Measurements from ENCODE around the gene NUB1.

NUB1 gene

DNA sequence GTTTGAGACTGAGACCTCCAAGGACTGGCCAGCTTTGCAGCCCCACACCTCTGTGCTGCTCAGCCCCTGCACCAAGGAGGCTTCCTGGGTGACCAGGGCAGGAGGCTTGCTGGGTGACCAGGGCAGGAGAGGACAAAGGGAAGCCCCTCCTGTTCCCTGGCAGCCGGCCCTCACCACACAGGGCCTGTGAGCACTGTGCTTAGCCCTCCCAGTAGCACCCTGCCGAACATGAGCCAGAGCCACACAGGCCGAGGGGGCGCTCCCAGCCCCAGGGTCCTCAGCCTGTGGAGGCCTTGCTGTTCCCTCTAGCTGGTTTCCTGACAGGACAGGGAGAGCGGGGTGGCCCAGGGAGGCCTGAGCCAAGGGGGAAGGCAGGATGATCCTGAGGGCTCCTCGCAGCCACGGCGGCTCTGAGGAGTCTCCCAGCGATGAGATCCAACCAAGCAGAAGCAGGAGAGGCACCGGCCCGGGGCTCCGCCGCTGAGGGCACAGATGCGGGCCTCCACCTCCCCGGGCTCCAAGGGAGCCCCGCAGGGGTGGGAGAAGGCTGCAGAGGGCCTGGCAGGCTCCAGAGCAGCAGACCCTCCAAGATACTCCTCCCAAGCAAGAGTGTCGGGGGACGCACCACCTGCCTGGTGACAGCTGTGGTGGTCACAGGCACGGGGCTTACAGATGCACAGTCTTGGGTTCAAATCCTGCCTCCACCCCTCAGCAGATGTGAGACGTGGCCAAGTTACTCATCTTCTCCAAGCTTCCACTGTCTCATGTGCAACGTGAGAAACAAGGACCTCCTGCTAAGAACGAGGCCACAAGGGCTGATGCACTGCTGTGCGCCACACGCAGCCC, 45.8 kb downstream of the NUB1 start:
- no peak for DNase-seq
- H3K27me3 ChIP-seq (replicated peaks; ENCODE audit: control insufficient read depth, insufficient read depth, low read length, poor library complexity, severe bottlenecking): no peaks in the 10 kb centered on the region

DNA sequence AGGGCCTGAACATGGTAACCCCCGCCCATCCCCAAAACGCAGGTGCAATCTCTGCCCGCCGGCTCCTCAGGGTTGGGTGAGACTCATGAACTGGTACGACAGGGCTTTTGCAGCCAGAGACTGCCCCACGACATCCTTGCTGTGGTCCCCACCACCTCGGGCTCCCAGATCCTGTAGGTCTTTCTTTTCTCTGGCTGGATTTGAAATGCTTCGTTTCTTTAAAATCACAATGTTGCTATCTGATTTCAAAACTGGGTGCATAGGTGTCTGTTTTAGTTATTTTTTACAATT, 46.3 kb downstream of the NUB1 start:
- Histone ChIP-seq H3K27ac (ENCODE audit: insufficient read depth, low read length, poor library complexity, severe bottlenecking) (no peak overlapping the region), H3K36me3 (ENCODE audit: control insufficient read depth, insufficient read depth, low read length) (no peaks in the 10 kb centered on the region), H3K4me3 (ENCODE audit: insufficient read depth, low read depth, low read length, poor library complexity, severe bottlenecking) (no peak overlapping the region), H3K4me1 (ENCODE audit: control insufficient read depth, insufficient read depth, low read length, poor library complexity, severe bottlenecking) (no peaks in the 10 kb centered on the region), H3K27me3 (replicated peaks; ENCODE audit: control insufficient read depth, insufficient read depth, low read length, poor library complexity, severe bottlenecking) (no peaks in the 10 kb centered on the region), H3K9me3 (ENCODE audit: control insufficient read depth, low read length) (no peaks in the 10 kb centered on the region)
- DNase-seq: no peak

More for the DNA sequence above, 45.8 kb downstream of the NUB1 start:
- H3K36me3 ChIP-seq (ENCODE audit: control insufficient read depth, insufficient read depth, low read length): no peaks in the 10 kb centered on the region
- H3K9me3 ChIP-seq (ENCODE audit: control insufficient read depth, low read length): no peaks in the 10 kb centered on the region
- H3K27ac ChIP-seq (ENCODE audit: insufficient read depth, low read length, poor library complexity, severe bottlenecking): no peak overlapping the region
- H3K4me1 ChIP-seq (ENCODE audit: control insufficient read depth, insufficient read depth, low read length, poor library complexity, severe bottlenecking): peaks cover 3% of the 10 kb centered on the region
- no peak overlapping the region for H3K4me3 ChIP-seq (ENCODE audit: insufficient read depth, low read depth, low read length, poor library complexity, severe bottlenecking)

DNA sequence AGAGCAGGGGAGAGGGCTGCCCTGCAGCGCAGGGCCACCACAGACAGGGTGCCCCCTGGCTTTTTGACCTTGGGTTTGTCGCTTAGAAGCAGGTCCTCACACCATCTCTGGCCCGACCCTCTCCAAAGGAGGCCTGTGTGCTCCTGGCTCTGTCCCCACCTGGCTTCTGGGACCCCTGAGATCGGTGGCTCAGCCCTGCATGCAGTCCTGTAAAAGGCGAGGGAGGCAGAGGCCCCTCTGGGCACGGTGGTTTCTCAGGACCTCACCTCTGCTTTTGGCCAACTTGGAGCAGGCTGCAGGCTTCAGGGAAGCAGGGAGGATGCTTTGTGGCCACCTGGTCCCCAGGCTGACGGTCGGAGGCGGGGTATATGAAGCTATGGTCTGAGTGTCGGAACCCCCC, 46.8 kb downstream of the NUB1 start:
- H3K27ac ChIP-seq (ENCODE audit: insufficient read depth, low read length, poor library complexity, severe bottlenecking): no peak overlapping the region
- DNase-seq: no peak
- H3K4me1 ChIP-seq (ENCODE audit: control insufficient read depth, insufficient read depth, low read length, poor library complexity, severe bottlenecking): no peaks in the 10 kb centered on the region
- H3K27me3 ChIP-seq (replicated peaks; ENCODE audit: control insufficient read depth, insufficient read depth, low read length, poor library complexity, severe bottlenecking): no peaks in the 10 kb centered on the region
- no peak overlapping the region for H3K4me3 ChIP-seq (ENCODE audit: insufficient read depth, low read depth, low read length, poor library complexity, severe bottlenecking)
- H3K36me3 ChIP-seq (ENCODE audit: control insufficient read depth, insufficient read depth, low read length): no peaks in the 10 kb centered on the region
- no peaks in the 10 kb centered on the region for H3K9me3 ChIP-seq (ENCODE audit: control insufficient read depth, low read length)

DNA sequence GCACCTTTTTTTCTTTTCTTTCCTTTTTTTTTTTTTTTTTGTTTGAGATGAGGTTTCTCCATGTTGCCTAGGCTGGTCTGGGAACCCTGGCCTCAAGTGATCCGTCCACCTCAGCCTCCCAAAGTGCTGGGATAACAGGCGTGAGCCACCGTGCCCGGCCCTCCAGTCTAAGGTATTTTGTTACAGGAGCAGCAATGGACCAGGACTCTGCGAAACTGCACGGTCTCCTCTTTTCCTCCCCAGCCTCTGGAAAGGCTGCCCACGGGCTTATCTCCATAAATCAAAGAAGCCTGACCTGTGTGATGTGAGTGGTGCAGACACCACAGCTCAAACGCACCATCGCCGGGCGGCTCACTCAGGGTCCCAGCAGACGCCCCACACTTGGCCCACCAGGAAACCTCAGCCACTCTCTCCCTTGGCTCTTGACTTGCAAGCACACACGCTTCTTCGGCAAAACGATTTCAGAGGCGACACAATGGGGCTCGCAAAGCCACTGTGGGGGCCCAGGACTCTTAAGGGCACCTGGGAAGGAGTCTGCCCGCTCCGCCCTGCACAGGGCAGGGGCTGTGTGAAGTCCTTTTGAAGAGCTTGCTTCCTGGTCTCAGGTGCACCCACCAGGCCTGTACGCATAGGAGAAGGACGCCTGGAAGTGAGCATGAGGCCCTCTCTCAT, 47.6 kb downstream of the NUB1 start:
- H3K4me3 ChIP-seq (ENCODE audit: insufficient read depth, low read depth, low read length, poor library complexity, severe bottlenecking): no peak overlapping the region
- H3K4me1 ChIP-seq (ENCODE audit: control insufficient read depth, insufficient read depth, low read length, poor library complexity, severe bottlenecking): no peaks in the 10 kb centered on the region
- H3K27me3 ChIP-seq (replicated peaks; ENCODE audit: control insufficient read depth, insufficient read depth, low read length, poor library complexity, severe bottlenecking): no peaks in the 10 kb centered on the region
- DNase-seq: no peak
- H3K9me3 ChIP-seq (ENCODE audit: control insufficient read depth, low read length): no peaks in the 10 kb centered on the region
- no peak overlapping the region for H3K27ac ChIP-seq (ENCODE audit: insufficient read depth, low read length, poor library complexity, severe bottlenecking)
- H3K36me3 ChIP-seq (ENCODE audit: control insufficient read depth, insufficient read depth, low read length): no peaks in the 10 kb centered on the region

DNA sequence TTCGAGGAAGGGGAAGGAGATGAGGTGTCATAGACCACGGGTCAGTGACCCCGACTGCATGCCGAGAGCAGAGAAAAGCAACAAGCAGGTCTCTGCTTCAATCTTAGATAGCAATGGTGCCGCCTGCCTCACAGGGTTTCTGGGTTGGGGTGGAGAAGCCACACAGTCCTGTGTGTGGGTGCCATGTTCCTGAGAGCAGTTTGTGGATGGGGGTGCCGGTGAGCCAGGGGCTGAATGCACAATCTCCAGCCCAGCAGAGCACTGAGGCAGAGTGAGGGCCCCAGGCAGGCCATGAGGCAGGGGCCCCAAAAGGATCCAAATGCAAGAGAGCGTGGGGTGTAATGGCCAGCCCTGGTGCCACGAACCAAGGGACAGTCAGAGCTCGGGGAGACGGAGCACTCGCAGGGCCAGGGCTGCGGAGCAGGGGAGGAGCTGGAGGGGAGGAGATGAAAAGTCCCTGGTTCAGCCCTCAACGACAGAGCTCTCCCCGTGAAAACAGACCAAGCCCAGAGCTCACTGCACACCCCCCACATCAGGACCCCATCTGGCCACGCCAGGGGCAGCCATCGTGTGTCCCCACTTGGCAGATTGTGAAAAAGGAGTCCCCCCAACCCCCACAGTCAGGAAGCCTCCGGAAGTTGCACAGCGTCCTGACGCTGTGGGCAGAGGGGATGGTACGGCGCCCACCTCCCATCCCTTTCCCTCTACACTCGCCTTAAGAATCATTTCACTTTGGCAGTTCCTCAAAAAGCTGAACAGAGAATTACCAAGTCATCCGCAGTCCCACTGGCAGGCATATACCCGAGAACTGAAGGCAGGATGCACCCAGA, 48.4 kb downstream of the NUB1 start:
- H3K4me3 ChIP-seq (ENCODE audit: insufficient read depth, low read depth, low read length, poor library complexity, severe bottlenecking): no peak overlapping the region
- no peaks in the 10 kb centered on the region for H3K4me1 ChIP-seq (ENCODE audit: control insufficient read depth, insufficient read depth, low read length, poor library complexity, severe bottlenecking)
- no peaks in the 10 kb centered on the region for H3K9me3 ChIP-seq (ENCODE audit: control insufficient read depth, low read length)
- DNase-seq: no peak
- no peaks in the 10 kb centered on the region for H3K36me3 ChIP-seq (ENCODE audit: control insufficient read depth, insufficient read depth, low read length)
- no peaks in the 10 kb centered on the region for H3K27me3 ChIP-seq (replicated peaks; ENCODE audit: control insufficient read depth, insufficient read depth, low read length, poor library complexity, severe bottlenecking)
- no peak overlapping the region for H3K27ac ChIP-seq (ENCODE audit: insufficient read depth, low read length, poor library complexity, severe bottlenecking)

DNA sequence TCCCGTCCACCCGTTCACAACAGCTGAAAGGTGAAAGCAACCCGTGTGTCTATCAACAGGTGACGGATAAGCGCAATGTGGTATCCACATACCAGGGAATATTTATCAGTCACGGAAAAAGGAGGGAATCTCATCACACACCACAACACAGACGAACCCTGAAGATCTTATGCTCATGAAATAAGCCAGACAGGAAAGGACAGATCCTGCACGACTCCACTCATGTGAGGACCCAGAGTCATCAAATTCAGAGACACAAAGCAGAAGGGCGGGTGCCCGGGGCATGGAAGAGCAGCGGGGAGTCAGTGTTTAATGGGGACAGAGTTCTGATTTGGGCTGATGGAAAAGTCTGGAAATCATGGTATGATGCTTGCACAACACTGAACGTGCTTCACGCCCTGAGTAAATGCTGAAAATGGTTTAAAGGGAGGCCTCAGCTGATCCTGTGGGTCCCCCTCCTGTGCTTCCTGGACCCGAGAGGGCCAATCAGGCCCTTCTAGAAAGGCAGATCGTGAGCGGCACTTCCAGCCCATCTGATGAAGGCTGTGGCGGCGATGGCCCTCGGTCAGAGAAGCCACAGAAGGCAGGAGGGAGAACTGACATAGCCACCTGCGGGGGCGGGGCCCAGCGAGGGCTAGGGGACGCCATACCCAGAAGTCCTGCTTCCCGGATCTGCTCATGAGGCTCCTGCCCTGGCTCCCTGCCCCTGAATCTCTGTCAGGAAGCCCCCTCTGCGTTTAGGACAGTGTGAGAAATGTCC, 49.2 kb downstream of the NUB1 start:
- Histone ChIP-seq H3K4me3 (ENCODE audit: insufficient read depth, low read depth, low read length, poor library complexity, severe bottlenecking) (no peak overlapping the region), H3K36me3 (ENCODE audit: control insufficient read depth, insufficient read depth, low read length) (no peaks in the 10 kb centered on the region), H3K27ac (ENCODE audit: insufficient read depth, low read length, poor library complexity, severe bottlenecking) (no peak overlapping the region), H3K4me1 (ENCODE audit: control insufficient read depth, insufficient read depth, low read length, poor library complexity, severe bottlenecking) (no peaks in the 10 kb centered on the region), H3K9me3 (ENCODE audit: control insufficient read depth, low read length) (no peaks in the 10 kb centered on the region), H3K27me3 (replicated peaks; ENCODE audit: control insufficient read depth, insufficient read depth, low read length, poor library complexity, severe bottlenecking) (no peaks in the 10 kb centered on the region)
- DNase-seq: no peak

DNA sequence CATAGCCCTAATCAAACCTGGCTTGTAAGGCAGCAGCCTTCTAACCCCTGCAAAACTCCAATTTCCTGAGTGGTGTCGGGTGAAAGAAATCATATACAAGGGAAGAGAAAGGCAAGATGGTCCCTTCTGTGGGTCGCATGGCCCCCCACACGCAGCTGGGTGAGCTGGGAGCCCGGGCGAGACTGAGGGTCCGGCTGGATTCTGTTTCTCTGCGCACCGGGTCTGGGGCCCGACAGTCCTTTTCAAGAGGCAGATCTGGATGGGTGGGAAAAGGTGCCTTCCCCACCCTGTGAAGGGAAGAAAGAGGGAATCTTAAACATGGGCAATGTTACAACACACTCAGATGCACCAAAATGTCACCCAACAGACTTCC, 49.7 kb downstream of the NUB1 start:
- Histone ChIP-seq H3K9me3 (ENCODE audit: control insufficient read depth, low read length) (no peaks in the 10 kb centered on the region), H3K36me3 (ENCODE audit: control insufficient read depth, insufficient read depth, low read length) (no peaks in the 10 kb centered on the region), H3K4me1 (ENCODE audit: control insufficient read depth, insufficient read depth, low read length, poor library complexity, severe bottlenecking) (no peaks in the 10 kb centered on the region), H3K4me3 (ENCODE audit: insufficient read depth, low read depth, low read length, poor library complexity, severe bottlenecking) (no peak overlapping the region), H3K27ac (ENCODE audit: insufficient read depth, low read length, poor library complexity, severe bottlenecking) (no peak overlapping the region), H3K27me3 (replicated peaks; ENCODE audit: control insufficient read depth, insufficient read depth, low read length, poor library complexity, severe bottlenecking) (no peaks in the 10 kb centered on the region)
- DNase-seq: no peak

DNA sequence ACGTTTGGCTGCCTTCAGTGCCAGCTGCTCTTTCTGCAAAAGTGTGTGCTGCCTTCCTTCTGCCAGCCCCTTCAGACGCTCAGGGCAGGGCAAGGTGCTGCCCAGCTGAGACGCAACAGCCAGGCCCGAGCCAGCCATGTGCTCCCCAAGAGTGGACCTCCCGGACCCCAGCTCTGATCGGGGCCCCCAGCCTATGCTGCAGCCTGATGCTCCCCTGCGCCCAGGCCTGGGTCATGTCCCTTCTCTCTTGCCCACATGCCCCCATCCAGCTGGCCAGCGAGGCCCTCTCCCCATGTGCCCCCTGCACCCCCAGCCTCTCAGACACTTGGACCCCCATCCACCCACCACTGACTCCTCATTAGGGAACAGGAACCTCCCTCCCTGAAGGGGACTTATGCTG, 50.4 kb downstream of the NUB1 start:
- Histone ChIP-seq H3K36me3 (ENCODE audit: control insufficient read depth, insufficient read depth, low read length) (no peaks in the 10 kb centered on the region), H3K4me3 (ENCODE audit: insufficient read depth, low read depth, low read length, poor library complexity, severe bottlenecking) (no peak overlapping the region), H3K27me3 (replicated peaks; ENCODE audit: control insufficient read depth, insufficient read depth, low read length, poor library complexity, severe bottlenecking) (no peaks in the 10 kb centered on the region), H3K4me1 (ENCODE audit: control insufficient read depth, insufficient read depth, low read length, poor library complexity, severe bottlenecking) (peaks cover 2% of the 10 kb centered on the region), H3K27ac (ENCODE audit: insufficient read depth, low read length, poor library complexity, severe bottlenecking) (no peak overlapping the region), H3K9me3 (ENCODE audit: control insufficient read depth, low read length) (no peaks in the 10 kb centered on the region)
- DNase-seq: no peak

DNA sequence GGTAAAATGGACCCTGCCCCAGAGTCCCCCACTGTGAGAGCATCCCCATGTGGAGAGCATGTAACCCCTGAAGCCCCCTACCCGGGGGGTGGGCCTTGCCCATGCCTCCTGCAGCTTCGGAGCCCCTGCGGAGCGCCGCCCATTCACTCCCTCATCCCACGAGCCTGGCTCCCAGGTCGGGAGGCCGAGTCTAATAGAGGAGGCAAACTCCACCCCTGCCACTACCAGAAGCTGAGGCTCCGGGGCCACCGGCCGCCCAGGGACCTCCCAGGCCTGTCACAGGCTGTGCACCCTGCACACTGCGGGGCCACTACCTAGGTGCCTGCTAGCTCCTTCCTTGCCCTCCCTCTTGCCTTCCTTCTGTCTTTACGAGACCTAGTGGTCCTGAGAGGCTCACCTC, 50.8 kb downstream of the NUB1 start:
- H3K9me3 ChIP-seq (ENCODE audit: control insufficient read depth, low read length): no peaks in the 10 kb centered on the region
- H3K27me3 ChIP-seq (replicated peaks; ENCODE audit: control insufficient read depth, insufficient read depth, low read length, poor library complexity, severe bottlenecking): no peaks in the 10 kb centered on the region
- H3K36me3 ChIP-seq (ENCODE audit: control insufficient read depth, insufficient read depth, low read length): no peaks in the 10 kb centered on the region
- DNase-seq: no peak
- H3K27ac ChIP-seq (ENCODE audit: insufficient read depth, low read length, poor library complexity, severe bottlenecking): no peak overlapping the region
- H3K4me3 ChIP-seq (ENCODE audit: insufficient read depth, low read depth, low read length, poor library complexity, severe bottlenecking): no peak overlapping the region
- H3K4me1 ChIP-seq (ENCODE audit: control insufficient read depth, insufficient read depth, low read length, poor library complexity, severe bottlenecking): peaks cover 3% of the 10 kb centered on the region
